ENCODE measurements around the gene BTBD9.
"Not testable (repeated sequence)": the region's sequence is repeated elsewhere in the genome, so short reads cannot be mapped to it uniquely, and the experiment has no call there.

Gene BTBD9

GRCh38 chr6:38429546-38429945 is 210.2 kb downstream of the BTBD9 start:
- DNase-seq (ENCODE audit: low spot score) = no peak

GRCh38 chr6:38427492-38428210 is 212.1 kb downstream of the BTBD9 start:
- peak; percentile 23 for DNase-seq (ENCODE audit: low spot score)

- not testable (repeated sequence) for DNase-seq (ENCODE audit: low spot score)
These were observed 213.8 kb downstream of the BTBD9 start for GRCh38 chr6:38425788-38426488.

- DNase-seq (ENCODE audit: low spot score) = no peak
These were observed 216.0 kb downstream of the BTBD9 start for GRCh38 chr6:38423746-38424145.

- no peak for DNase-seq (ENCODE audit: low spot score)
These were observed 219.5 kb downstream of the BTBD9 start for GRCh38 chr6:38420207-38420606.

- no peak for DNase-seq (ENCODE audit: low spot score)
These were observed 222.2 kb downstream of the BTBD9 start for GRCh38 chr6:38417521-38417920.

GRCh38 chr6:38415231-38416005 is 224.3 kb downstream of the BTBD9 start:
- no peak for DNase-seq (ENCODE audit: low spot score)

- DNase-seq (ENCODE audit: low spot score) = no peak
These were observed 226.5 kb downstream of the BTBD9 start for GRCh38 chr6:38413102-38413800.

- no peak for DNase-seq (ENCODE audit: low spot score)
These were observed 232.5 kb downstream of the BTBD9 start for GRCh38 chr6:38407192-38407591.

GRCh38 chr6:38406096-38406495 is 233.6 kb downstream of the BTBD9 start:
- no peak for DNase-seq (ENCODE audit: low spot score)

- no peak for DNase-seq (ENCODE audit: low spot score)
These were observed 234.7 kb downstream of the BTBD9 start for GRCh38 chr6:38404900-38405556.

GRCh38 chr6:38404355-38404754 is 235.4 kb downstream of the BTBD9 start:
- DNase-seq (ENCODE audit: low spot score) = no peak

GRCh38 chr6:38403548-38403947 is 236.2 kb downstream of the BTBD9 start:
- no peak for DNase-seq (ENCODE audit: low spot score)

GRCh38 chr6:38400764-38401163 is 239.0 kb downstream of the BTBD9 start:
- no peak for DNase-seq (ENCODE audit: low spot score)

GRCh38 chr6:38400101-38400500 is 239.6 kb downstream of the BTBD9 start:
- DNase-seq (ENCODE audit: low spot score) = no peak

GRCh38 chr6:38396209-38396608 is 243.5 kb downstream of the BTBD9 start:
- DNase-seq (ENCODE audit: low spot score) = no peak

GRCh38 chr6:38393986-38394385 is 245.7 kb downstream of the BTBD9 start:
- no peak for DNase-seq (ENCODE audit: low spot score)

GRCh38 chr6:38391626-38392579 is 247.8 kb downstream of the BTBD9 start:
- DNase-seq (ENCODE audit: low spot score) = no peak

GRCh38 chr6:38391206-38391605 is 248.5 kb downstream of the BTBD9 start:
- DNase-seq (ENCODE audit: low spot score) = no peak

GRCh38 chr6:38389875-38390274 is 249.9 kb downstream of the BTBD9 start:
- no peak for DNase-seq (ENCODE audit: low spot score)

- no peak for DNase-seq (ENCODE audit: low spot score)
These were observed 251.8 kb downstream of the BTBD9 start for GRCh38 chr6:38387971-38388370.

All from iPS-NIHi11 (cell line).